Measurements from ENCODE around the gene MTMR10.
A peak's percentile ranks its signal among the peaks of the same experiment; 100 is the strongest.

Gene MTMR10

DNA sequence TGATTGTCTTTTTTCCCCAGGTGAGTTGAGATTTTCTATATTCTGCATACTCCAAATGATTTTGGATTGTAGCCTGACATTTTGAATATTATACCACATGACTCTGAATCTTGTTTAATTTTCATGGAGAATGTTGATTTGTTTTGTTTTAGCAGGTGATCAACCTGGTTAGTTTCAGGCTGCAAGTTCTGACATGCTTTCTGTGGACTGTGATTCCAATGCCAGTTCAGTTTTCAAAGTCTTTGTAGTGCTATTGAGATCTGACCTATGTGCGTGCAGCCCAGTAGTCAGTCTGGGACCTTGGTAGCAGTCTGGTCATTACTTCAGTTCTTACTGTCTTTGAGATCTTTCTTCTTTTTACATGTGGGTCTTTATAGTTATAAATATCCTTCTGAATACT, 18.6 kb upstream of the MTMR10 start:
- DNase-seq = no peak

GRCh38 chr15:31005660-31006059, 14.2 kb upstream of the MTMR10 start:
- DNase-seq = no peak

- DNase-seq = no peak
These were observed 12.8 kb upstream of the MTMR10 start for GRCh38 chr15:31004220-31004733.

GRCh38 chr15:31001702-31002101, 10.3 kb upstream of the MTMR10 start:
- DNase-seq = no peak

- DNase-seq = no peak
These were observed 8.3 kb upstream of the MTMR10 start for GRCh38 chr15:30999729-31000128.

GRCh38 chr15:30997270-30997669, 5.8 kb upstream of the MTMR10 start:
- no peak for DNase-seq

- DNase-seq = peak; percentile 42 to 57
These were observed 929 bp upstream of the MTMR10 start for GRCh38 chr15:30992249-30992864.

GRCh38 chr15:30990446-30991254, 778 bp downstream of the MTMR10 start:
- DNase-seq = peak in 1 of 2 experiments; percentile 47

GRCh38 chr15:30990036-30990435, 1.4 kb downstream of the MTMR10 start:
- DNase-seq = no peak

GRCh38 chr15:30985081-30985531, 6.3 kb downstream of the MTMR10 start:
- no peak for DNase-seq

GRCh38 chr15:30984542-30984941, 6.9 kb downstream of the MTMR10 start:
- DNase-seq = no peak

DNA sequence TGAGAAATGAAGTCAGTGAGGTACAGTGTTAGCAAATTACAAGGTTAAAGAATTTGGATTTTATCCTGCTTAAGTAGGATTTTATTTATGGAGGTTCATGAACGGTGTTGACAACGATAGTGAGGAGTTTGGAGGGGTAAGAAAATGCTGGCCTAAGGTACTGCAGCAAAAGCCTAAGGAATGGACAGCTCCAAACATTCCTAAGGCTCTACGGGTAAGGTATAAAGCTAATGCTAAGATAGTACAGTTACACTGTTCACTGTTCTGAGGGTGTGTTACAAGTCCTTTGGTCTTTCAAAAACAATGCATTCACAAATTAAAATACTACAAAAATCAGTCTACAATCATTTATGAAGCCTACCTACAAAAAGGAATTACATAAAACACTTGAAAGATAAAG, 7.3 kb downstream of the MTMR10 start:
- DNase-seq = no peak

DNA sequence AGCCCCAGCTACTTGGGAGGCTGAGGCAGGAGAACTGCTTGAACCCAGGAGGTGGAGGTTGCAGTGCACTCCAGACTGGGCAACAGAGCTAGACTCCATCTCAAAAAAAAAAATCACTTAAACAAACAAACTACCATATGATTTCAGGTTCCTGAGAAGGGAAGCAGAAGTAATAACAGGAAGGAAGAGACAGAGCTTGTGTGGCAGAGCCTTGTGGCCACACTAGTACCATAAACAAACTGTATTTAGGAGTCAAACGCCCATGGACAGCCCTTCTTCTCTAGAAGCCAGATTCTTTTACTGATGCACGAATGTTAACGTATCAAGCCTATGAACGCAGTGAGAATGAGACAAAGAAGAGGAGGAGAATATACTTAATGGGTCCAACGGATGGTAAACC, 12.0 kb downstream of the MTMR10 start:
- DNase-seq = no peak

GRCh38 chr15:30978328-30978727, 13.1 kb downstream of the MTMR10 start:
- peak in 1 of 2 experiments; percentile 63 for DNase-seq

GRCh38 chr15:30974112-30974511, 17.3 kb downstream of the MTMR10 start:
- no peak for DNase-seq

GRCh38 chr15:30973379-30973778, 18.0 kb downstream of the MTMR10 start:
- no peak for DNase-seq

DNA sequence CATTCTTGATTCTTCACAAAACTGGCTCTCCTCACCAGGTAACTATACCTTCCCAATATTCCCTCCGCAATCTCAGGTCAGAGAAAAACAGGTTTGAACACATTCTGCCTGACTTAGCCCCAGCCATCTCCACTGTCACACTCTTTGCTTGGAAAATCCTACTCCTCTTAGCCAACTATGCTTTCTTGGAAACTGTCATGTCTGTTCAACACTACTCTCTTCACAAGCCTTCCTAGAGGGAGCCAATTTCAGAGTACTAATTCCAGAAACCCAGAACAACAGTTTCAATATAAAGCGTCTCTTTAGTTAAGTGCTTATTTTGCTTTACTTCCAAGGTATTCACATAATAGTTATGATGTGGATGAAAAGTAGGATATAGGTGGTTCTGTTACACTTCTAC, 21.7 kb downstream of the MTMR10 start:
- DNase-seq = no peak

DNA sequence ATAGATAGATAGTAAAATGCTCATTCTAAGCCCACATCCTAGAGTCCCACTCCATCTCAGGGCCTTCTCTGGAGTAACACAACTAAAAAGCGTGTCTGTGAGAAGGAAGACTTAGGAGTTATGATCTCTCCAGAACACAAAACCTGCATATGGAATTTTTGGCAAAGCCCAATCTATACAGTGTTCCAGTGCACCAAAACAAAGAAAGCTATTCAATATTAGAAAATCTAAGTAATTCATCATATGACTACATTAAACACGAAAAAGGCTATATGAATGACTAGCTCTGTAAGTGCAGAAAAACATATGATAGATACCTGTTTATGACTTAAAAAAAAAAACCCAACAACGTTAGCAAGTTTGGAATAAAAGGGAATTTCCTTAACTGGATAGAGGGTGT, 27.7 kb downstream of the MTMR10 start:
- no peak for DNase-seq

- peak; percentile 38 to 58 for DNase-seq
These were observed 28.8 kb downstream of the MTMR10 start for GRCh38 chr15:30962659-30963058.

DNA sequence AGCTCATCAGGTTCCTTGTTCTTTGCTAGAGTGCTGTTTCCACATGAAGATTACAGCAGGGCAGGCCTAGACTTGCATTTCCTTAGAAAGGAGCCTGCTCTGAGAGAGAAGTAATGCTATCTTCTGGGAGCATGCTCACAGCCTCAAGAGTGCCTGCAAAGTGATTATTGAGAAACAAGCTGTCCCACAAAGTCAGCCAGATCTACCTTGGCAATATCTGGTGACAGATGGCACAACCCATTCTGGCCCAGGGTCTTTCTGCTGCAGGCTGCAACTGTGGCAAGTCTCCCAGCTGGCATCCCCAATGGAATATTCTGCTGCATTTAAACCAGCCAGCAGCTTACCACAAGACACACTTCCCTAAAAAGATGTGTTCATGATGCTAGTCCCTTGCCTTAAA, 29.3 kb downstream of the MTMR10 start:
- DNase-seq = peak; percentile 90 to 98

GRCh38 chr15:30958219-30958618, 33.2 kb downstream of the MTMR10 start:
- no peak for DNase-seq

GRCh38 chr15:30956216-30957124, 35.0 kb downstream of the MTMR10 start:
- no peak for DNase-seq

- DNase-seq = no peak
These were observed 36.8 kb downstream of the MTMR10 start for GRCh38 chr15:30954674-30955073.
